GM12874 (cell line): ENCODE results near the gene DNALI1.

Experiments used
- TF ChIP-seq, protein P1 (sequence below): IDR thresholded peaks from 2 replicates; pipeline ENCODE4 v1.5.1; 2011; ENCODE audit warnings: low read depth, mild to moderate bottlenecking, control low read depth, low read length, moderate library complexity; ENCODE audit not compliant: insufficient read depth

Gene DNALI1

DNA sequence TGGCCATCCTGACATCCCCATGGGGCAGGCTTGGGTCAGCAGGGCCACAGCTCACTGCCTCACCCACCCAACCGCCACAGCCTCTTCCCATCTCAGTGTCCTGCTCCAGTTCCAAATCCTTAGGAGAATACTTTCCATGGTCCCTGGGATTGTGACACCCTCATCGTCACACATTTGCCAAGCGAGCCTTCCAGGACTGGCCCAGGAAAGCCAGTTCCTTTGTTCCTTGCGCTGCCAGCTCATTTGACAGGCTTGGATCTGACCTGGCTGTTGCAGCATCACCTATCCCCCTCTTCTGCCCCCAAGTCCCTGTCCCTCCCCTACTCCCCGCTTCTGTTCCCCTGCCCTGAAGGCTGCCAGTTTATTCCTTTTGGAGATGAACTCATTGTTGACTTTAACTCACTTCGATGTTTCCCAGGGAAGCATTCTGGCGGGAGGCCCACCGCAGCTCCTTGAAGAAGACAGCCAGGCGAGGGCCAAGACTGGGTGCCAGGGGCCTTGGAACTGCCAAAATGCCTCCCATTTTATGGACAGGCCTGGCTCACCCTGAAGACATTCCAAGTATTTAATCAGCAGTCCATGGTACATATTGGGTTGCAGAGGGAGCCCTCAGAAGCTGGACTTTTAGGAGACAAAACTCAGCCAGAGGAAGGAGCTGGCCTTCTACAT lies 49.2 kb downstream of the DNALI1 start:
- TF ChIP-seq, protein P1, sequence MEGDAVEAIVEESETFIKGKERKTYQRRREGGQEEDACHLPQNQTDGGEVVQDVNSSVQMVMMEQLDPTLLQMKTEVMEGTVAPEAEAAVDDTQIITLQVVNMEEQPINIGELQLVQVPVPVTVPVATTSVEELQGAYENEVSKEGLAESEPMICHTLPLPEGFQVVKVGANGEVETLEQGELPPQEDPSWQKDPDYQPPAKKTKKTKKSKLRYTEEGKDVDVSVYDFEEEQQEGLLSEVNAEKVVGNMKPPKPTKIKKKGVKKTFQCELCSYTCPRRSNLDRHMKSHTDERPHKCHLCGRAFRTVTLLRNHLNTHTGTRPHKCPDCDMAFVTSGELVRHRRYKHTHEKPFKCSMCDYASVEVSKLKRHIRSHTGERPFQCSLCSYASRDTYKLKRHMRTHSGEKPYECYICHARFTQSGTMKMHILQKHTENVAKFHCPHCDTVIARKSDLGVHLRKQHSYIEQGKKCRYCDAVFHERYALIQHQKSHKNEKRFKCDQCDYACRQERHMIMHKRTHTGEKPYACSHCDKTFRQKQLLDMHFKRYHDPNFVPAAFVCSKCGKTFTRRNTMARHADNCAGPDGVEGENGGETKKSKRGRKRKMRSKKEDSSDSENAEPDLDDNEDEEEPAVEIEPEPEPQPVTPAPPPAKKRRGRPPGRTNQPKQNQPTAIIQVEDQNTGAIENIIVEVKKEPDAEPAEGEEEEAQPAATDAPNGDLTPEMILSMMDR, result no peak

DNA sequence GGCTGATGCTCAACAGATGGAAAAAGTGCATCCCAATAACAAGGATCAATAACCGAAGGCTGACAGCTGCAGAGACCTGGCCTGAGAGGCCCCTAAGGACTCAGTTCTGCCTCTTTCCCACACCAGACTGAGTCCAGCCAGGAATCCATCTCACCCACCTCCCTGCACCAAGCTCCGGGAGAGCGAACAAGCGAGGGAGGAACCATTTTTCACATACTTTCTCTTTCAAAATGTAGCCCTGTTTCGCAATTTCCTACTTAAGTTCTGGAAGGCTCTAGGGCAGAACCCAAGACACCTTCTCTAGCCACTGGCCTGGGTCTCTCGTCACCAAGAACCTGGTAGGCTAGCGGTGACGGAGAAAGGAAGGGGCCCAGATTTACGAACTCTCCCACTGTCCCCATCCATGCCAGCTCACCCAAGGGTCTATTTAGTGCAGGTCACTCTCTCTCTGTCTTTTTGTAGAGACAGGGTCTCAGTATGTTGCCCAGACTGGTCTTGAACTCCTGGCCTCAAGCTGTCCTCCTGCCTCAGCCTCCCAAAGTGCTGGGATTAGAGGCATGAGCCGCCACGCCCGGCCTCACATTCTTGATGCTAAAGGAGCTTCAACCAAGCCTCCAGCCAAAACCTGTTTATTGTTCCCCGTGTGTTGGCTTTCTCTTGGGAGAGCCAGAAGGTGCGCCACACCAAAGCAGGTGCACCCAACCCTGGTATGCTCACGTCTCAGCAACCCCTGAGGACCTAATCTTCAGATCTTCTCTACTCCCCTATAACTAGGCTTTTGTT lies 49.9 kb downstream of the DNALI1 start:
- TF ChIP-seq, protein P1, result no peak

DNA sequence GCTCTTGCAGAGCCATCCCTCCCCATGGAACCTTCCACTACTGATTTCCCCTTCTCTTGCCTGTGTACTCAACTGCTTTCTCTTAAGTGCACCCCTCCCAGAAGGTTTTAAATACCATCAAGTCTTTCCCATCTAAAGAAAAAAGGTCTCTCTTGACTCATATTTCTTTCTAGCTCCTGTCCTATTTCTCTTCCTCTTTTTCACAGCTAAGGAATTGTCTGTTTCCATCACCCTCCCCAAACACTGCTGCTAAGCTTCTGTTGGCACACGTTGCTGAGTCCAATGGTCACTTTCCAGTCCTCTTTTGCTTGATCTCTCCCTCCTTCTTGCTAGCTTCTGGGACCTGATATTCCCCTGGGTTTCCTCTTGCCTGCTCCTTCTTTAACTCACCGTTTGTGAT lies 52.3 kb downstream of the DNALI1 start:
- TF ChIP-seq, protein P1, result no peak

DNA sequence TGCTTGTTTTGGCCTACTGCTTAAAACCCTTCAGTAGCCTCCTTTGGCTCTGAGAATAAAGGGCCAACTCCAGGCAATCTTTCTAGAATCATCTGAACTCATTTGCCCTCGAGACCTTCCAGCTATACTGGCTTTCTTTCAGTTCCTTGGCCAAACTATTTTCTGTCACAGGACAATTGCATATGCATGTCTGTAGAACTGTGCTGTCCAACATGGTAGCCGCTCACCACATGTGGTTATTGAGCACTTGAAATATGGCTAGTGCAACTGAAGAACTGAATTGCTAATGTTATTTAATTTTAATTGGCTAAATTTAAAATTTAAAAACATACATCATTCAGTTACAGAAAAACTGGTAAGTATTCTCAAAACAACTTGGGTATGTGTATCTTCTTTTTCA lies 53.3 kb downstream of the DNALI1 start:
- TF ChIP-seq, protein P1, result no peak

DNA sequence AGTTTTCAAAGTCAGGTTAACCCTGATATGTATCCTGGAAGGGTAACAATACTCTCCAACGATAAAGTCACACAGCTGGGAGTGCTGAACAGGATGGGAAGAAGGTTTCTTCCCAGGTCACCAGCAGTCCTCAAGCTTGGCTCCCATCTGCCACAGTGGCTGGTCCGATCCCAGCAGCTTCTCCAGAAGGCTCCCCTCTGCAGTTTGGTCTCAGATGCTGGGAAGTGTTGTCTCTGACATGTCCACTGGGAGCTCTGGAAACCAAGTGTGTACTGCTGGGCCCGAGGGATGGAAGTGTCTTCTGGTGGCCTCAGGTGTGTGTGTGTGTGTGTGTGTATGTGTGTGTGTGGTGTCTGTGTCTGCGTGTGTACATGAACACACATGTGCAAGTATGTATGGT lies 55.4 kb downstream of the DNALI1 start:
- TF ChIP-seq, protein P1, result no peak

DNA sequence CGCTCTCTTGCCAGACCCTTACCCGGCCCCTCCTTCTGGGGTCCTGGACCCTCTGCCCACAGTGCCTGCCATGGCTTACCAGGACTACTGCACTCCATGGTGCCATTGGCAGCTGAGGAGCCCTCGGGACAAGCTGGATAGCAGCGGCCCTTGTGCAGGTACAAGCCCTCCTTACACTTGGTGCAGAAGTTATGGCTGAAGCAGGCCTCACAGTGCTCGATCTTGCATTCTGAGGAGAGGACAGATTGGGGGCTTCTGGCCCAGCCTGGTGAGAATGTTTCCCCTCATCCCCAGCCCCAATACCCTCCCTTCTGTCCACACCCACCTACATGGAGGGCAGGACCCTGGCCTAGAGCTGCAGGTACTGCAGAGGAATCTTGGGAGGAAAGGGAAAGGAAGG lies 57.4 kb downstream of the DNALI1 start:
- TF ChIP-seq, protein P1, result no peak

DNA sequence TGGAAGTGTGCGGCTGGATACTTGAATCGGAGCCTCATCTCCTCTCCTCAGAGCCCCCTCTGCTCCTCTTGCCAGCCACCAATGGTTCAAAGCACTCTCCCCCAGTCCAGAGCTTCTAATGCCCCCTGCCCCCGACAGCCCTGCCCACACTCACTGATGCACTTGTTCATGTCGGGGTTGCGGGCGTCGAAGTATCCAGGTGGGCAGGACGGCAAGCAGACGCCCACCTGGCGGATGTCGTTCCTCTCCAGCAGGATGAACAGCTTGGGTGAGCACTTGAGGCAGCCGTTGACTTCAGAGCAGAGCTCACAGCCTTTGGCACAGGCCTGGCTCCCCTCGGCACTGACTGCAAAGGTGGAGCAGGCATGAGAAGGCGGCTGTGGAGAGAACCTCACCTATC lies 59.6 kb downstream of the DNALI1 start:
- TF ChIP-seq, protein P1, result no peak
